ENCODE measurements around the gene NUDT4. TPM values are rescaled to one million over a fixed set of nuclear protein-coding genes. Genes with fewer than 3 reads are reported as not detected.

The NUDT4 gene
- total RNA-seq, 1 experiment from 2014 or later, result 30.2 TPM

GRCh38 chr12:93363841-93364297 is 13.9 kb upstream of the NUDT4 start:
- no peaks in the 10 kb centered on the region for H3K4me1 ChIP-seq (ENCODE audit: insufficient read depth, low read length)
- H3K9me2 ChIP-seq (replicated peaks; ENCODE audit: low read length), result no peaks in the 10 kb centered on the region
- BruUV-seq (replicated peaks), result no TSS peak
- H3K9me3 ChIP-seq (ENCODE audit: low read length), result no peaks in the 10 kb centered on the region
- H3K27ac ChIP-seq (ENCODE audit: low read length), result no peak overlapping the region
- no peaks in the 10 kb centered on the region for H3K79me2 ChIP-seq (ENCODE audit: low read length)
- ChIA-PET CTCF (no interaction called here), POLR2A (ENCODE audit: unreplicated experiment) (no interaction called here)
- DNase-seq (no peak), ATAC-seq (no peak)
- H3F3A ChIP-seq (ENCODE audit: low read length, unreplicated experiment), result no peaks in the 10 kb centered on the region
- H4K20me1 ChIP-seq (ENCODE audit: low read length), result no peaks in the 10 kb centered on the region
- H2AFZ ChIP-seq (ENCODE audit: low read length), result no peak overlapping the region
- H3K4me3 ChIP-seq (ENCODE audit: low read length), result no peak overlapping the region
- intact Hi-C loops (cut with micrococcal nuclease), result no loop called here
- H3K36me3 ChIP-seq (ENCODE audit: low read depth, low read length), result no peaks in the 10 kb centered on the region
- H3K27me3 ChIP-seq (ENCODE audit: low read length), result no peaks in the 10 kb centered on the region
- no peak for TF ChIP-seq CTCF (conservative IDR thresholded peaks at IDR 0.05; ENCODE audit: low read depth, low read length)
- TF ChIP-seq EZH2phosphoT487 (IDR thresholded peaks at IDR 0.05; ENCODE audit: borderline replicate concordance, low read length), result no peak
- no peak for TF ChIP-seq EZH2 (IDR thresholded peaks at IDR 0.05; ENCODE audit: low read length, unreplicated experiment)
- no peak overlapping the region for H3K4me2 ChIP-seq (ENCODE audit: low read length)
- no peak overlapping the region for H3K9ac ChIP-seq (ENCODE audit: low read length)

GRCh38 chr12:93365616-93366405 is 11.9 kb upstream of the NUDT4 start:
- no peaks in the 10 kb centered on the region for H3F3A ChIP-seq (ENCODE audit: low read length, unreplicated experiment)
- H4K20me1 ChIP-seq (ENCODE audit: low read length), result no peaks in the 10 kb centered on the region
- H3K27me3 ChIP-seq (ENCODE audit: low read length), result no peaks in the 10 kb centered on the region
- BruUV-seq (replicated peaks), result no TSS peak
- no peak overlapping the region for H2AFZ ChIP-seq (ENCODE audit: low read length)
- ChIA-PET CTCF (interaction anchor here (0.6 kb wide), 1 partner anchor 222 kb away, joined by 3 read pairs; no protein-coding TSS in a partner anchor), POLR2A (ENCODE audit: unreplicated experiment) (no interaction called here)
- TF ChIP-seq EZH2phosphoT487 (IDR thresholded peaks at IDR 0.05; ENCODE audit: borderline replicate concordance, low read length) (no peak), CTCF (conservative IDR thresholded peaks at IDR 0.05; ENCODE audit: low read depth, low read length) (no peak), EZH2 (IDR thresholded peaks at IDR 0.05; ENCODE audit: low read length, unreplicated experiment) (no peak)
- DNase-seq (no peak), ATAC-seq (no peak)
- H3K27ac ChIP-seq (ENCODE audit: low read length), result no peak overlapping the region
- intact Hi-C loops (cut with micrococcal nuclease), result no loop called here
- no peak overlapping the region for H3K9ac ChIP-seq (ENCODE audit: low read length)
- no peaks in the 10 kb centered on the region for H3K79me2 ChIP-seq (ENCODE audit: low read length)
- H3K36me3 ChIP-seq (ENCODE audit: low read depth, low read length), result no peaks in the 10 kb centered on the region
- H3K9me2 ChIP-seq (replicated peaks; ENCODE audit: low read length), result no peaks in the 10 kb centered on the region
- no peaks in the 10 kb centered on the region for H3K4me1 ChIP-seq (ENCODE audit: insufficient read depth, low read length)
- H3K4me2 ChIP-seq (ENCODE audit: low read length), result no peak overlapping the region
- no peak overlapping the region for H3K4me3 ChIP-seq (ENCODE audit: low read length)
- no peaks in the 10 kb centered on the region for H3K9me3 ChIP-seq (ENCODE audit: low read length)

GRCh38 chr12:93366422-93366821 is 11.3 kb upstream of the NUDT4 start:
- no peak overlapping the region for H3K9ac ChIP-seq (ENCODE audit: low read length)
- ChIA-PET CTCF (no interaction called here), POLR2A (ENCODE audit: unreplicated experiment) (no interaction called here)
- no peak overlapping the region for H3K4me2 ChIP-seq (ENCODE audit: low read length)
- ATAC-seq (no peak), DNase-seq (no peak)
- H3K79me2 ChIP-seq (ENCODE audit: low read length), result no peaks in the 10 kb centered on the region
- no peaks in the 10 kb centered on the region for H3K36me3 ChIP-seq (ENCODE audit: low read depth, low read length)
- no peaks in the 10 kb centered on the region for H3K27me3 ChIP-seq (ENCODE audit: low read length)
- H3K9me2 ChIP-seq (replicated peaks; ENCODE audit: low read length), result no peaks in the 10 kb centered on the region
- H3K9me3 ChIP-seq (ENCODE audit: low read length), result no peaks in the 10 kb centered on the region
- H2AFZ ChIP-seq (ENCODE audit: low read length), result no peak overlapping the region
- H3K27ac ChIP-seq (ENCODE audit: low read length), result no peak overlapping the region
- intact Hi-C loops (cut with micrococcal nuclease), result no loop called here
- no peaks in the 10 kb centered on the region for H3K4me1 ChIP-seq (ENCODE audit: insufficient read depth, low read length)
- no peaks in the 10 kb centered on the region for H3F3A ChIP-seq (ENCODE audit: low read length, unreplicated experiment)
- H3K4me3 ChIP-seq (ENCODE audit: low read length), result no peak overlapping the region
- BruUV-seq (replicated peaks), result no TSS peak
- TF ChIP-seq EZH2 (IDR thresholded peaks at IDR 0.05; ENCODE audit: low read length, unreplicated experiment) (no peak), CTCF (conservative IDR thresholded peaks at IDR 0.05; ENCODE audit: low read depth, low read length) (no peak), EZH2phosphoT487 (IDR thresholded peaks at IDR 0.05; ENCODE audit: borderline replicate concordance, low read length) (no peak)
- no peaks in the 10 kb centered on the region for H4K20me1 ChIP-seq (ENCODE audit: low read length)

Data from PC-3 (cell line).